Measurements from ENCODE around the gene OR8K3. TPM values are rescaled to one million over a fixed set of nuclear protein-coding genes. Genes with fewer than 3 reads are reported as not detected.

OR8K3 gene
- total and polyA plus RNA-seq, 2 of the 4 experiments (the other 2 are of a cell fraction), result not detected

DNA sequence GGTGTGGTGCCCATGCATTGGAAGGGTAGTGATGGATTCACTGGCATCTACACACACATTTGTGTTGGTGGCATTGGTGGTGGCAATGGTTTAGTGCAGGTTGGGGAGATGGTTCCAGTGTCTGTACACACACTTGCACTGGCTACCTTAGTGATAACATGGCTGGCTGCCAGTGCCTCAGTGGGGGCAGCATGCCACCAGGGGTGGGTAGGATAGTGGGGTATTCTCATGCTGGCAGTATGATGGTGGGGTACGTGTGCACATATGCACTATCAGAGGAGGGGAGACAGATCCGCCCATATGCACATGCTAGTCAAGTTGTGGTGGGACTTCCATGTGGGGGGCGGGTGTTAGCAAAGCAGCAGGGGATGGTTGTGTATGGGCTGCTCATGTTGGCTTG, 7.1 kb upstream of the OR8K3 start:
- Histone ChIP-seq H4K20me1 (ENCODE audit: insufficient read depth, low read length) (no peaks in the 10 kb centered on the region), H3K4me2 (ENCODE audit: low read depth, low read length) (no peak overlapping the region), H3K79me1 (ENCODE audit: low read depth in 1 of 2, low read length in 2 of 2) (no peaks in the 10 kb centered on the region), H3K4ac (ENCODE audit: low read depth, low read length) (no peak overlapping the region), H3K9me3 (ENCODE audit: control insufficient read depth, insufficient read depth, low read length) (peaks cover 18% of the 10 kb centered on the region), H2AK5ac (ENCODE audit: low read depth, low read length) (no peak overlapping the region), H3K4me1 (ENCODE audit: control insufficient read depth, insufficient read depth, low read length) (no peaks in the 10 kb centered on the region), H3K36me3 (ENCODE audit: control insufficient read depth, insufficient read depth, low read length) (no peaks in the 10 kb centered on the region), H2AFZ (replicated peaks; ENCODE audit: low read length, poor library complexity) (no peak overlapping the region), H2BK20ac (ENCODE audit: low read depth, low read length) (no peak overlapping the region), H2AK9ac (replicated peaks; ENCODE audit: low read depth, low read length, poor library complexity) (no peak overlapping the region), H3K9ac (ENCODE audit: low read depth, low read length) (no peak overlapping the region), H3K27me3 (ENCODE audit: control insufficient read depth, insufficient read depth, low read length) (no peaks in the 10 kb centered on the region), H3K4me3 (ENCODE audit: insufficient read depth, low read depth, low read length) (no peak overlapping the region), H3K27ac (ENCODE audit: insufficient read depth, low read length) (no peak overlapping the region), H4K5ac (ENCODE audit: low read depth, low read length) (no peak overlapping the region), H3K9me1 (ENCODE audit: insufficient read depth, low read length) (no peaks in the 10 kb centered on the region), H2BK5ac (ENCODE audit: low read depth, low read length, poor library complexity, severe bottlenecking) (no peak overlapping the region), H2BK15ac (ENCODE audit: low read depth, low read length) (no peak overlapping the region), H3K18ac (ENCODE audit: low read depth, low read length) (no peak overlapping the region), H3K23ac (ENCODE audit: low read depth, low read length) (no peak overlapping the region), H2BK120ac (ENCODE audit: low read depth, low read length) (no peak overlapping the region), H4K8ac (ENCODE audit: low read depth in 2 of 2, low read length in 2 of 2) (no peak overlapping the region), H4K91ac (ENCODE audit: insufficient read depth, low read depth, low read length) (no peak overlapping the region), H3K56ac (ENCODE audit: extremely low read depth, insufficient read depth, low read length) (no peak overlapping the region), H3K14ac (replicated peaks; ENCODE audit: low read depth, low read length) (no peak overlapping the region)
- in situ Hi-C loops (cut with MboI; ENCODE audit: low sequenced_read_pairs) (no loop called here), dilution Hi-C loops (cut with HindIII; ENCODE audit: low sequenced_read_pairs, unreplicated experiment) (no loop called here), intact Hi-C loops (cut with micrococcal nuclease) (no loop called here)
- ChIA-PET POLR2A (ENCODE audit: unreplicated experiment) (no interaction called here), CTCF (no interaction called here)
- ATAC-seq (ENCODE audit: low read depth) (no peak), DNase-seq (no peak)
- no peak for TF ChIP-seq SMC3 (IDR thresholded peaks at IDR 0.05; ENCODE audit: low read depth, low read length)
- no peak for TF ChIP-seq MAFK (IDR thresholded peaks at IDR 0.05; ENCODE audit: low read depth, low read length)
- TF ChIP-seq, protein P1, sequence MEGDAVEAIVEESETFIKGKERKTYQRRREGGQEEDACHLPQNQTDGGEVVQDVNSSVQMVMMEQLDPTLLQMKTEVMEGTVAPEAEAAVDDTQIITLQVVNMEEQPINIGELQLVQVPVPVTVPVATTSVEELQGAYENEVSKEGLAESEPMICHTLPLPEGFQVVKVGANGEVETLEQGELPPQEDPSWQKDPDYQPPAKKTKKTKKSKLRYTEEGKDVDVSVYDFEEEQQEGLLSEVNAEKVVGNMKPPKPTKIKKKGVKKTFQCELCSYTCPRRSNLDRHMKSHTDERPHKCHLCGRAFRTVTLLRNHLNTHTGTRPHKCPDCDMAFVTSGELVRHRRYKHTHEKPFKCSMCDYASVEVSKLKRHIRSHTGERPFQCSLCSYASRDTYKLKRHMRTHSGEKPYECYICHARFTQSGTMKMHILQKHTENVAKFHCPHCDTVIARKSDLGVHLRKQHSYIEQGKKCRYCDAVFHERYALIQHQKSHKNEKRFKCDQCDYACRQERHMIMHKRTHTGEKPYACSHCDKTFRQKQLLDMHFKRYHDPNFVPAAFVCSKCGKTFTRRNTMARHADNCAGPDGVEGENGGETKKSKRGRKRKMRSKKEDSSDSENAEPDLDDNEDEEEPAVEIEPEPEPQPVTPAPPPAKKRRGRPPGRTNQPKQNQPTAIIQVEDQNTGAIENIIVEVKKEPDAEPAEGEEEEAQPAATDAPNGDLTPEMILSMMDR (conservative IDR thresholded peaks at IDR 0.05; ENCODE audit: low read depth, low read length), result no peak
- no peak for TF ChIP-seq RAD21 (IDR thresholded peaks at IDR 0.05; ENCODE audit: low read length)
- no peak for TF ChIP-seq NFE2L2 (IDR thresholded peaks at IDR 0.05; ENCODE audit: low read depth, low read length)
- no peak for TF ChIP-seq CHD1 (IDR thresholded peaks at IDR 0.05; ENCODE audit: low read depth, low read length)
- no peak for TF ChIP-seq POLR2A (IDR thresholded peaks at IDR 0.05; ENCODE audit: low read depth, low read length)
- TF ChIP-seq, protein P2, sequence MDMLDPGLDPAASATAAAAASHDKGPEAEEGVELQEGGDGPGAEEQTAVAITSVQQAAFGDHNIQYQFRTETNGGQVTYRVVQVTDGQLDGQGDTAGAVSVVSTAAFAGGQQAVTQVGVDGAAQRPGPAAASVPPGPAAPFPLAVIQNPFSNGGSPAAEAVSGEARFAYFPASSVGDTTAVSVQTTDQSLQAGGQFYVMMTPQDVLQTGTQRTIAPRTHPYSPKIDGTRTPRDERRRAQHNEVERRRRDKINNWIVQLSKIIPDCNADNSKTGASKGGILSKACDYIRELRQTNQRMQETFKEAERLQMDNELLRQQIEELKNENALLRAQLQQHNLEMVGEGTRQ (IDR thresholded peaks at IDR 0.05; ENCODE audit: low read depth, low read length), result no peak
- no peak for TF ChIP-seq FOS (IDR thresholded peaks at IDR 0.05; ENCODE audit: low read depth, low read length)
- TF ChIP-seq RFX5 (IDR thresholded peaks at IDR 0.05; ENCODE audit: low read depth, low read length), result no peak
- TF ChIP-seq CEBPB (IDR thresholded peaks at IDR 0.05; ENCODE audit: low read depth, low read length), result no peak
- TF ChIP-seq BHLHE40 (IDR thresholded peaks at IDR 0.05; ENCODE audit: low read depth, low read length), result no peak
- TF ChIP-seq MXI1 (IDR thresholded peaks at IDR 0.05; ENCODE audit: borderline replicate concordance, low read depth, low read length), result no peak
- TF ChIP-seq, protein P3, sequence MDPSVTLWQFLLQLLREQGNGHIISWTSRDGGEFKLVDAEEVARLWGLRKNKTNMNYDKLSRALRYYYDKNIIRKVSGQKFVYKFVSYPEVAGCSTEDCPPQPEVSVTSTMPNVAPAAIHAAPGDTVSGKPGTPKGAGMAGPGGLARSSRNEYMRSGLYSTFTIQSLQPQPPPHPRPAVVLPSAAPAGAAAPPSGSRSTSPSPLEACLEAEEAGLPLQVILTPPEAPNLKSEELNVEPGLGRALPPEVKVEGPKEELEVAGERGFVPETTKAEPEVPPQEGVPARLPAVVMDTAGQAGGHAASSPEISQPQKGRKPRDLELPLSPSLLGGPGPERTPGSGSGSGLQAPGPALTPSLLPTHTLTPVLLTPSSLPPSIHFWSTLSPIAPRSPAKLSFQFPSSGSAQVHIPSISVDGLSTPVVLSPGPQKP (IDR thresholded peaks at IDR 0.05; ENCODE audit: borderline replicate concordance, low read depth, low read length), result no peak
- TF ChIP-seq MAZ (IDR thresholded peaks at IDR 0.05; ENCODE audit: borderline replicate concordance, low read depth, low read length), result no peak
- TF ChIP-seq RCOR1 (IDR thresholded peaks at IDR 0.05; ENCODE audit: insufficient replicate concordance, low read length), result no peak
- no TSS peak for BruUV-seq (replicated peaks)
- WGBS, 2 experiments (ENCODE audit: extremely low coverage in 2 of 2, insufficient read length in 1 of 2), result 13% methylated on average over 2 of the region's 3 CpGs; no CpG with 5 or more reads in 1 of the 2 experiments
